Smooth muscle cell of the brain vasculature (primary cell): ENCODE data around the gene ALOX5.
"Not testable (repeated sequence)": the region's sequence is repeated elsewhere in the genome, so short reads cannot be mapped to it uniquely, and the experiment has no call there.

Experiments used
- DNase-seq: peaks from one replicate; pipeline ENCODE4 v3.0.0-alpha.2; 2012; ENCODE audit warnings: low read depth, low spot score

Gene ALOX5

GRCh38 chr10:45373576-45374349 is at the start of gene ALOX5:
Gene ALOX5 (plus strand): TSS chr10:45374216. CDS start chr10:45374280, 64 bp downstream.
- DNase-seq: no peak

- no peak for DNase-seq
Observed at GRCh38 chr10:45325116-45325515, 48.9 kb upstream of the ALOX5 start.

- not testable (repeated sequence) for DNase-seq
Observed at GRCh38 chr10:45326864-45327263, 47.2 kb upstream of the ALOX5 start.

- DNase-seq: not testable (repeated sequence)
Observed at GRCh38 chr10:45331824-45332223, 42.2 kb upstream of the ALOX5 start.

- no peak for DNase-seq
Observed at GRCh38 chr10:45339894-45340293, 34.1 kb upstream of the ALOX5 start.

GRCh38 chr10:45340420-45340819 is 33.6 kb upstream of the ALOX5 start:
- DNase-seq: not testable (repeated sequence)

- not testable (repeated sequence) for DNase-seq
Observed at GRCh38 chr10:45346652-45347335, 27.2 kb upstream of the ALOX5 start.

GRCh38 chr10:45347464-45347863 is 26.6 kb upstream of the ALOX5 start:
- DNase-seq: not testable (repeated sequence)

- DNase-seq: not testable (repeated sequence)
Observed at GRCh38 chr10:45348196-45348765, 25.7 kb upstream of the ALOX5 start.

GRCh38 chr10:45353186-45353585 is 20.8 kb upstream of the ALOX5 start:
- DNase-seq: no peak

- DNase-seq: no peak
Observed at GRCh38 chr10:45354261-45354660, 19.8 kb upstream of the ALOX5 start.

- no peak for DNase-seq
Observed at GRCh38 chr10:45355494-45355893, 18.5 kb upstream of the ALOX5 start.

GRCh38 chr10:45358961-45359360 is 15.1 kb upstream of the ALOX5 start:
- not testable (repeated sequence) for DNase-seq

GRCh38 chr10:45361983-45362799 is 11.8 kb upstream of the ALOX5 start:
- DNase-seq: not testable (repeated sequence)

- DNase-seq: not testable (repeated sequence)
Observed at GRCh38 chr10:45367643-45368042, 6.4 kb upstream of the ALOX5 start.

GRCh38 chr10:45368181-45368580 is 5.8 kb upstream of the ALOX5 start:
- no peak for DNase-seq

- DNase-seq: no peak
Observed at GRCh38 chr10:45370202-45370955, 3.6 kb upstream of the ALOX5 start.

- no peak for DNase-seq
Observed at GRCh38 chr10:45371560-45371959, 2.5 kb upstream of the ALOX5 start.

- DNase-seq: no peak
Observed at GRCh38 chr10:45372251-45372951, 1.6 kb upstream of the ALOX5 start.

- DNase-seq: no peak
Observed at GRCh38 chr10:45373003-45373575, 927 bp upstream of the ALOX5 start.
